ENCODE measurements around the gene UBR1. TPM values are rescaled to one million over a fixed set of nuclear protein-coding genes. Genes with fewer than 3 reads are reported as not detected.

Gene UBR1
- total RNA-seq, 4 donors from 2014 or later = 21.3 to 108 (median 34.2) TPM

GRCh38 chr15:43105077-43105736 is 631 bp downstream of the UBR1 start:
- 11 to 29% methylated on average over 4 to 11 of the region's 11 CpGs for WGBS, 2 donors (ENCODE audit: low coverage in 1 of 2)
- intact Hi-C loops (cut with DNase I; ENCODE audit: low total_unique reads) (no loop called here), in situ Hi-C loops (cut with MboI; ENCODE audit: low pct_ligation_motif_present in 1 of 4, low pct_unique_long_range_greater_than_20kb in 1 of 4, low sequenced_read_pairs in 3 of 4) (no loop called here)
- no peaks in the 10 kb centered on the region for H3K27me3 ChIP-seq
- no peaks in the 10 kb centered on the region for H3K9me3 ChIP-seq
- TF ChIP-seq POLR2AphosphoS5 (IDR thresholded peaks at IDR 0.05) (no peak), EP300 (IDR thresholded peaks at IDR 0.05; ENCODE audit: low read depth) (no peak), POLR2A (IDR thresholded peaks at IDR 0.05) (no peak)
- TF ChIP-seq, protein P1, sequence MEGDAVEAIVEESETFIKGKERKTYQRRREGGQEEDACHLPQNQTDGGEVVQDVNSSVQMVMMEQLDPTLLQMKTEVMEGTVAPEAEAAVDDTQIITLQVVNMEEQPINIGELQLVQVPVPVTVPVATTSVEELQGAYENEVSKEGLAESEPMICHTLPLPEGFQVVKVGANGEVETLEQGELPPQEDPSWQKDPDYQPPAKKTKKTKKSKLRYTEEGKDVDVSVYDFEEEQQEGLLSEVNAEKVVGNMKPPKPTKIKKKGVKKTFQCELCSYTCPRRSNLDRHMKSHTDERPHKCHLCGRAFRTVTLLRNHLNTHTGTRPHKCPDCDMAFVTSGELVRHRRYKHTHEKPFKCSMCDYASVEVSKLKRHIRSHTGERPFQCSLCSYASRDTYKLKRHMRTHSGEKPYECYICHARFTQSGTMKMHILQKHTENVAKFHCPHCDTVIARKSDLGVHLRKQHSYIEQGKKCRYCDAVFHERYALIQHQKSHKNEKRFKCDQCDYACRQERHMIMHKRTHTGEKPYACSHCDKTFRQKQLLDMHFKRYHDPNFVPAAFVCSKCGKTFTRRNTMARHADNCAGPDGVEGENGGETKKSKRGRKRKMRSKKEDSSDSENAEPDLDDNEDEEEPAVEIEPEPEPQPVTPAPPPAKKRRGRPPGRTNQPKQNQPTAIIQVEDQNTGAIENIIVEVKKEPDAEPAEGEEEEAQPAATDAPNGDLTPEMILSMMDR (IDR thresholded peaks at IDR 0.05) = peak in 1 of 5 experiments; percentile 9
- H3K27ac ChIP-seq = peak overlapping the region; percentile 85 to 95 (median 91)
- peaks cover 11 to 31% (median 16%) of the 10 kb centered on the region in 4 donors for H3K4me1 ChIP-seq
- no peaks in the 10 kb centered on the region for H3K36me3 ChIP-seq
- peak; percentile 33 for DNase-seq
- peak overlapping the region; percentile 66 to 95 (median 81) for H3K4me3 ChIP-seq

- in situ Hi-C loops (cut with MboI; ENCODE audit: low pct_ligation_motif_present in 1 of 4, low pct_unique_long_range_greater_than_20kb in 1 of 4, low sequenced_read_pairs in 3 of 4) (no loop called here), intact Hi-C loops (cut with DNase I; ENCODE audit: low total_unique reads) (no loop called here)
- Histone ChIP-seq H3K4me3 (peak overlapping the region in 1 of 4 donors; percentile 81), H3K36me3 (no peaks in the 10 kb centered on the region), H3K4me1 (peaks cover 11 to 29% (median 16%) of the 10 kb centered on the region in 4 donors), H3K27me3 (no peaks in the 10 kb centered on the region), H3K9me3 (no peaks in the 10 kb centered on the region), H3K27ac (peak overlapping the region in 3 of 4 donors; percentile 85 to 95 (median 93))
- WGBS, 2 donors (ENCODE audit: low coverage in 1 of 2) = 51 to 56% methylated on average over 4 to 5 of the region's 5 CpGs
- no peak for DNase-seq
- TF ChIP-seq, protein P1 (IDR thresholded peaks at IDR 0.05) = no peak
- TF ChIP-seq EP300 (IDR thresholded peaks at IDR 0.05; ENCODE audit: low read depth) (no peak), POLR2A (IDR thresholded peaks at IDR 0.05) (no peak), POLR2AphosphoS5 (IDR thresholded peaks at IDR 0.05) (no peak)
Observed at GRCh38 chr15:43104426-43104825, 1.4 kb downstream of the UBR1 start.

DNA sequence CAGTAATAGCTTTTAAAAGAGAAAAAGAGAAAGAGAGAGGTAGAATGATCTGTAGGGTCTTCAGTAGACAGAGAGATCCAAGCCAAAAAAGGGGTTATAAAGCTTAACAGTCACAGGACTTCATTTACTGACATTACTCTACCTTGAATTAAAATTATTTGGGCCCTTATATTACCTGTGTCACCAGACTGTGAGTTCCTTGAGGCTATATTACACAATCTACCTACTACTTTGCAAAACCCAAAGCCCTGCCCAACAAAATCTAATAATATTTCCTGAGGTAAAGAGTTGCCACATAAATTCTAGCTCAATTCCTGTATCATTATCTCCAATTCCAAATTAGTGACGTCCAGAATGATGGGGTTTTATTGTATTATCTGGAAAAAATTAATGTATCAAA is 1.9 kb downstream of the UBR1 start:
- no peak for DNase-seq
- Histone ChIP-seq H3K27me3 (no peaks in the 10 kb centered on the region), H3K36me3 (no peaks in the 10 kb centered on the region), H3K4me1 (peaks cover 11 to 29% (median 16%) of the 10 kb centered on the region in 4 donors), H3K4me3 (peak overlapping the region in 1 of 4 donors; percentile 81), H3K27ac (peak overlapping the region in 1 of 4 donors; percentile 95), H3K9me3 (no peaks in the 10 kb centered on the region)
- TF ChIP-seq, protein P1 (IDR thresholded peaks at IDR 0.05) = no peak
- in situ Hi-C loops (cut with MboI; ENCODE audit: low pct_ligation_motif_present in 1 of 4, low pct_unique_long_range_greater_than_20kb in 1 of 4, low sequenced_read_pairs in 3 of 4) (no loop called here), intact Hi-C loops (cut with DNase I; ENCODE audit: low total_unique reads) (no loop called here)
- 77 to 86% methylated on average over 1 of the region's 1 CpG for WGBS, 2 donors (ENCODE audit: low coverage in 1 of 2)

DNA sequence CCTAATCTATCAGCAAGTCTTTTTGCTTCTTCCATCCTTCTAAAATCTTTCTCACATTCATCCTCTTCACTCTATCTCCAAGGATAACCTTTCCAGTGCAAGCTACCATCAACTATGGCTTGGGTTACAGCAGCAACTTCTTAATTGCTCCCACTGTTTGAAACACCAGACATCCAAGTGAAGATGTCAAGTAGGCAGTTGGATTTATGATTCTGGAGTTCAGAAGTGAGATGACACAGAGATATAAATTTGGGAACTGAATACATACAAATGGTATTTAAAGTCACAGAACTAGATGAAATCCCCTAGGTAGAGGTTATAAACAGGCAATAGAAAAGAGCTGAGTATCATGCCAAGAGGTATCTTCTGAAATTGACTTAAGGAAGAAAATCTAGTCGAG is 3.7 kb downstream of the UBR1 start:
- 70 to 81% methylated on average over 1 of the region's 1 CpG for WGBS, 2 donors (ENCODE audit: low coverage in 1 of 2)
- Histone ChIP-seq H3K36me3 (no peaks in the 10 kb centered on the region), H3K27ac (no peak overlapping the region), H3K27me3 (no peaks in the 10 kb centered on the region), H3K4me1 (peaks cover 11 to 44% (median 19%) of the 10 kb centered on the region in 4 donors), H3K9me3 (no peaks in the 10 kb centered on the region), H3K4me3 (no peak overlapping the region)
- no peak for DNase-seq
- intact Hi-C loops (cut with DNase I; ENCODE audit: low total_unique reads) (no loop called here), in situ Hi-C loops (cut with MboI; ENCODE audit: low pct_ligation_motif_present in 1 of 4, low pct_unique_long_range_greater_than_20kb in 1 of 4, low sequenced_read_pairs in 3 of 4) (no loop called here)
- TF ChIP-seq POLR2AphosphoS5 (IDR thresholded peaks at IDR 0.05) = no peak
- TF ChIP-seq POLR2A (IDR thresholded peaks at IDR 0.05) = no peak
- TF ChIP-seq, protein P1 (IDR thresholded peaks at IDR 0.05) = no peak
- TF ChIP-seq EP300 (IDR thresholded peaks at IDR 0.05; ENCODE audit: low read depth) = no peak

Measured in transverse colon (tissue), 4 donors.